Endodermal cell (in vitro differentiated cells): Measurements from ENCODE around the gene PCBP2. TPM values are rescaled to one million over a fixed set of nuclear protein-coding genes. Genes with fewer than 3 reads are reported as not detected.

Experiments used
- DNase-seq: peaks from one replicate; pipeline ENCODE4 v3.0.0-alpha.2; 2017
- H3K27ac ChIP-seq: 2 replicates; pipeline ENCODE4 v1.5.1; 2013; ENCODE audit warnings: mild to moderate bottlenecking, low read depth, low read length, moderate library complexity
- H3K27me3 ChIP-seq: 2 replicates; pipeline ENCODE4 v1.6.1; 2013; ENCODE audit warnings: mild to moderate bottlenecking, low read length, moderate library complexity; ENCODE audit not compliant: insufficient read depth, control insufficient read depth, poor library complexity, severe bottlenecking
- H3K36me3 ChIP-seq: 2 replicates; pipeline ENCODE4 v1.7.0; 2013; ENCODE audit warnings: mild to moderate bottlenecking, low read length, moderate library complexity; ENCODE audit not compliant: control insufficient read depth, insufficient read depth
- H3K4me1 ChIP-seq: one replicate; pipeline ENCODE4 v1.7.0; 2013; ENCODE audit warnings: low read length; ENCODE audit not compliant: control insufficient read depth, insufficient read depth
- H3K4me3 ChIP-seq: 2 replicates; pipeline ENCODE4 v1.5.1; 2013; ENCODE audit warnings: mild to moderate bottlenecking, low read length, moderate library complexity
- H3K9ac ChIP-seq: 2 replicates; pipeline ENCODE4 v1.6.1; 2013; ENCODE audit warnings: mild to moderate bottlenecking, low read length, moderate library complexity; ENCODE audit not compliant: poor library complexity, severe bottlenecking; ENCODE audit errors: extremely low read depth
- H3K9me3 ChIP-seq: 2 replicates; pipeline ENCODE4 v1.6.1; 2013; ENCODE audit warnings: mild to moderate bottlenecking, low read length, moderate library complexity; ENCODE audit not compliant: control insufficient read depth
- H3K27ac Mint-ChIP-seq: 2 replicates; pipeline ENCODE4 v1.8.0; 2020; ENCODE audit warnings: mixed read lengths
- H3K27me3 Mint-ChIP-seq: 2 replicates; pipeline ENCODE4 v1.8.0; 2021; ENCODE audit warnings: mild to moderate bottlenecking, mixed read lengths; ENCODE audit not compliant: insufficient read depth
- H3K36me3 Mint-ChIP-seq: 2 replicates; pipeline ENCODE4 v1.8.0; 2020; ENCODE audit warnings: low read depth, mixed read lengths
- H3K4me1 Mint-ChIP-seq: 2 replicates; pipeline ENCODE4 v1.8.0; 2020; ENCODE audit warnings: mixed read lengths
- H3K4me3 Mint-ChIP-seq: 2 replicates; pipeline ENCODE4 v1.8.0; 2020; ENCODE audit warnings: mild to moderate bottlenecking, moderate library complexity, mixed read lengths
- H3K9me3 Mint-ChIP-seq: 2 replicates; pipeline ENCODE4 v1.8.0; 2020; ENCODE audit warnings: mild to moderate bottlenecking, mixed read lengths
- CTCF ChIP-seq: fragments of 200-600 bp; sonication (generic); conservative IDR thresholded peaks from 2 replicates; pipeline ENCODE4 v1.5.0; 2021; ENCODE audit warnings: antibody characterized with exemption, mild to moderate bottlenecking
- WGBS, 2 experiments: methylation state at CpG; one replicate each; pipeline versions ENCODE4 v1.1.5 to v1.1.7; 2013; ENCODE audit warnings: missing lambda C conversion rate in 2 of 2, mixed read lengths in 1 of 2; ENCODE audit not compliant: insufficient coverage in 1 of 2, insufficient read length in 1 of 2; 5-methylcytosine and 5-hydroxymethylcytosine counted together
- total RNA-seq, 2 donors: library from RNA; stranded (reverse); fragmentation: NEBNext Ultra II Directional in 1 of 2; extraction: Animal tissue kit (Norgen Biotek cat#: 25700) in 1 of 2; gene quantifications; 2 replicates in 1 of 2; 3 replicates in 1 of 2; pipeline ENCODE4 v1.2.1, GENCODE V29; 2021

PCBP2 gene
- total RNA-seq, 2 donors from 2014 or later: 1,281 to 1,338 TPM

- Mint-ChIP-seq H3K4me3 (no peak overlapping the region), H3K36me3 (peaks cover 29% of the 10 kb centered on the region), H3K27ac (no peak overlapping the region)
These were observed 53.2 kb downstream of the PCBP2 start for GRCh38 chr12:53505086-53505485.

GRCh38 chr12:53505555-53506449, 53.9 kb downstream of the PCBP2 start:
- no peak overlapping the region for H3K27ac Mint-ChIP-seq
- H3K9me3 Mint-ChIP-seq: no peaks in the 10 kb centered on the region
- no peak overlapping the region for H3K4me3 Mint-ChIP-seq
- H3K9me3 ChIP-seq: no peaks in the 10 kb centered on the region
- TF ChIP-seq CTCF: no peak
- H3K4me1 Mint-ChIP-seq: peaks cover 5% of the 10 kb centered on the region
- no peak overlapping the region for H3K9ac ChIP-seq
- peaks cover 29% of the 10 kb centered on the region for H3K36me3 Mint-ChIP-seq
- H3K27me3 ChIP-seq: no peaks in the 10 kb centered on the region
- H3K27ac ChIP-seq: no peak overlapping the region
- H3K27me3 Mint-ChIP-seq: no peaks in the 10 kb centered on the region
- 90 to 92% methylated on average over 6 to 19 of the region's 19 CpGs for WGBS, 2 experiments
- no peak overlapping the region for H3K4me3 ChIP-seq
- DNase-seq: no peak
- peaks cover 43% of the 10 kb centered on the region for H3K36me3 ChIP-seq
- H3K4me1 ChIP-seq: peaks cover 7% of the 10 kb centered on the region

More at GRCh38 chr12:53505086-53505485, 53.2 kb downstream of the PCBP2 start:
- no peaks in the 10 kb centered on the region for H3K27me3 Mint-ChIP-seq
- Histone ChIP-seq H3K4me1 (peaks cover 7% of the 10 kb centered on the region), H3K27ac (no peak overlapping the region), H3K9ac (no peak overlapping the region), H3K9me3 (no peaks in the 10 kb centered on the region), H3K36me3 (peaks cover 36% of the 10 kb centered on the region), H3K27me3 (no peaks in the 10 kb centered on the region), H3K4me3 (no peak overlapping the region)
- TF ChIP-seq CTCF: no peak
- WGBS, 2 experiments: 94 to 96% methylated on average over 8 to 10 of the region's 10 CpGs
- DNase-seq: no peak
- peaks cover 9% of the 10 kb centered on the region for H3K4me1 Mint-ChIP-seq
- no peaks in the 10 kb centered on the region for H3K9me3 Mint-ChIP-seq

- Mint-ChIP-seq H3K27me3 (no peaks in the 10 kb centered on the region), H3K36me3 (peaks cover 29% of the 10 kb centered on the region), H3K27ac (no peak overlapping the region), H3K4me1 (peaks cover 5% of the 10 kb centered on the region), H3K4me3 (no peak overlapping the region), H3K9me3 (no peaks in the 10 kb centered on the region)
- Histone ChIP-seq H3K9me3 (no peaks in the 10 kb centered on the region), H3K9ac (no peak overlapping the region), H3K4me1 (peaks cover 7% of the 10 kb centered on the region), H3K36me3 (peaks cover 45% of the 10 kb centered on the region), H3K27ac (no peak overlapping the region), H3K27me3 (no peaks in the 10 kb centered on the region), H3K4me3 (no peak overlapping the region)
- 66 to 84% methylated on average over 2 of the region's 2 CpGs for WGBS, 2 experiments
- no peak for DNase-seq
- TF ChIP-seq CTCF: no peak
These were observed 54.5 kb downstream of the PCBP2 start for GRCh38 chr12:53506450-53506785.
